HUES6 (cell line): ENCODE results near the gene CELSR1.

Source experiments
- H3K27ac ChIP-seq: 2 replicates; pipeline ENCODE4 v1.7.0; 2013; ENCODE audit warnings: low read depth, mild to moderate bottlenecking, low read length, inconsistent platforms
- H3K27me3 ChIP-seq: 2 replicates; pipeline ENCODE4 v1.6.1; 2013; ENCODE audit warnings: low read length; ENCODE audit not compliant: control insufficient read depth, insufficient read depth
- H3K36me3 ChIP-seq: 2 replicates; pipeline ENCODE4 v1.6.1; 2013; ENCODE audit warnings: low read length; ENCODE audit not compliant: control insufficient read depth, insufficient read depth
- H3K4me1 ChIP-seq: 2 replicates; pipeline ENCODE4 v1.6.1; 2013; ENCODE audit warnings: low read length; ENCODE audit not compliant: control insufficient read depth, insufficient read depth
- H3K4me3 ChIP-seq: 2 replicates; pipeline ENCODE4 v1.5.1; 2013; ENCODE audit warnings: low read depth, low read length
- H3K9ac ChIP-seq: one replicate; pipeline ENCODE4 v1.6.1; 2013; ENCODE audit warnings: mild to moderate bottlenecking, low read length
- H3K9me3 ChIP-seq: 2 replicates; pipeline ENCODE4 v1.6.1; 2013; ENCODE audit warnings: low read depth, low read length; ENCODE audit not compliant: control insufficient read depth, insufficient read depth

Gene CELSR1

DNA sequence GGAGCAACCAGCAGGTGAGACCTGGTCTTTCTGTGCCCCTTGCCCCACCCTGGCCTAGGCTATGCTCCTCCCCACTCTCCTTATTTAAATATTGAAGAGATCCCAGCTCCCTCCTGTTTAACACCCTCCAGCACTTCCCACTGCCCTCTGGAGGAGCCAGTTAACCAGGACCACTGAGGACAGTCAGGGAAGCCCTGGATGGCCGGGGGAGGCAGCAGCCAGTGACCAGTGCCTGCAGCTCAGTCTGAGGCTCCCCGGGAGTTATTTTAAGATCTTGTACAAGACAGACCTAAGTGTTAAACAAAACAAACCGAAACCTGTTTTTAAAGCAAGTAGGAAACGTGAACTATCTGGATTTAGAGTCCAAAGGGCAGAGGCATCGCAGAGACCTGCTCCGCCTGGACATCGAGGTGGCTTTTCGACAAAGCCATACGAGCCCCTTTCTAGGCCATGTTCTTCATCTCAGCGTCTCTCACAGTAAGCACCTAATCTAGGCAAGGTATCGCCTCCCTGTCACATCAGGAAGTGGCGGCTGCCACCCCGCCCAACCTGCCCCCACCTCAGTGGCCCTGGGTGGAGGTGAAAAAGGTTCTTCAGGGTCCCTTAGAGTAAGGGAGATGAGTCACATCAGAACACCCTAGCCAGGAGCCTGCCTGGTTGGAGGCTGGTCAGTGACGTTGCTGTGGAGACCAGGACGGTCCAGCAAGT is 166.7 kb downstream of the CELSR1 start:
- H3K4me3 ChIP-seq = no peak overlapping the region
- no peak overlapping the region for H3K9ac ChIP-seq
- peaks cover 12% of the 10 kb centered on the region; the same call in 1 of the 2 replicates for H3K4me1 ChIP-seq
- H3K27me3 ChIP-seq = no peaks in the 10 kb centered on the region
- peaks cover 1% of the 10 kb centered on the region; the same call in 1 of the 2 replicates for H3K9me3 ChIP-seq
- no peak overlapping the region for H3K27ac ChIP-seq
- peaks cover 2% of the 10 kb centered on the region for H3K36me3 ChIP-seq

DNA sequence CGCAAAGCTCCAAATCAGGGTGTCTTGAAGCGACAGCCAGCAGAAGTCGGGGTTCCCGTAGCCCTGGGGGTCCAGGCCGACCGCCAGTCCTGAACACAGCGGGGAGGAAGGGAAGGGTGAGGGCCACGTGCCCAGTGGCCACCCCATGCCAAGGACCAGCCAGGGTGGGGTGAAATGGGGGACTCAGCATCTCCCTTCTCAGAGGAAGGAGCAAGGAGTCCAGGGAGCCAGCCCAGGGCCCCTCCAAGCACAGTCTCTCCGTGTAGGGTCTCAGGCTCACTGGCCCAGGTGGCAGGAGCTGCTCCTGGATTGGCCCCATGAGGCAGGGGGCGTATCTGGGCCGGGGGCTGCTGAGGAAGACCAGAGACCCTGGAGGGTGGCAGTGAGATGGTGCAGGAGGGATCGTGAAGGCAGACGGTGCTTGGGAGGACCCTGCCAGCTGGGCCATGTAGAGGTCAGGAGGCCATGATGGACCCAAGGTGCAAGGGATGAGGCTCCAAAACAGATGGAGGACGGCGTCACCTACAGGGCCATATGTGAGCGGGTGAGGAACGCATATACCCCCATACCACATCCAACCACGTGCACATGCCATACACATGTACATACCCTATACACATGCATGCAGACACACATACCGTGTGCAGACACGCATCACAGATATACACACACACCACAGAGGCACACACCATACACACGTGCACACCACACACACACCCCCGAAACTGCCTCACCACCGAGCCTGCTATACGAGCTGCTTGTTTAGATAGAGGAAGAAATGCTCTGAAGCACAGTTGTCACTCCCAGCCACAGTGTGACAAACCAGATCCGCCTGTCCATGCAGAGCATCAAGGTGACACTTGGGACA is 167.5 kb downstream of the CELSR1 start:
- no peaks in the 10 kb centered on the region for H3K36me3 ChIP-seq
- peaks cover 12% of the 10 kb centered on the region; the same call in 1 of the 2 replicates for H3K4me1 ChIP-seq
- H3K27me3 ChIP-seq = no peaks in the 10 kb centered on the region
- H3K9me3 ChIP-seq = no peaks in the 10 kb centered on the region
- no peak overlapping the region for H3K4me3 ChIP-seq
- no peak overlapping the region for H3K27ac ChIP-seq
- no peak overlapping the region for H3K9ac ChIP-seq

DNA sequence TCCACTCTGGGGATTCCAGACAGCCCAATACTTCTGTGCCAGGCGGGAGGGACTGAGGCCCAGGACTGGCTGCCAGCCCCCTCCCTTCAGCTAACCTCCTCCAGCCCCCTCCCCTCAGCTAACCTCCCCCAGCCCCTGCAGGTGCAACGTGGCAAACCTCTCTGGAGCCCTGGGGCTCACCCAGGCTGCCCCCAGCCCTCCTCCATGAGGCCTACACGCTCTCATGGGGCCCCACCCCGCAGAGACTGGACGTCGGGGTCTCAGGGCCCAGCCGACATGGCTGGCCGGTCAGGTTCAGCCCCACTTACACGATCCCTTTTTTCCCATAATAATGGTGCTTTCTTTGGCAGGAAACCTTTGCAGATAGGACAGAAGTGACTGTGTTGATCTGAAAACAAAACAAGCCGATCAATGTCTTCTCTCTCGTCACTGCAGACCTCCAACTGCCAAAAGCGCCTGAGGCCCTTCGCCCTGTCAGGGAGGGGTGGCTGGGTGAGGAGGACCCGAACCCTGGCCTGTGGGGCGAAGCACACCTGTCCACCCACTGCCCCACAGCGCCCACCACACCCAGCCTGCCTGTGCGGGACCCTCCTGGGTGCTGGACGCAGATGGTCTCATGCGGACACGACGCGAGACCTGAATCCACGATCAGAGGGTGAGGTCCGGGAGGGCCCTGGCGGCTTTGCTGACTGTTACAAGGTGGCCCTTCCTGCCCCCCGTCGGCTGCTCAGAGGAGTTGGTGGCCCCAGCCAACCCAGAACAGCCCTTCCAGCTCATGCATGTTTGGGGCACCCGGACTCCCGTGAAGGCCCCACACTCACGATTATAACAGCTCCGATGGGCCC is 168.3 kb downstream of the CELSR1 start:
- H3K27ac ChIP-seq = no peak overlapping the region
- H3K4me1 ChIP-seq = peaks cover 12% of the 10 kb centered on the region; the same call in 1 of the 2 replicates
- no peak overlapping the region for H3K4me3 ChIP-seq
- no peaks in the 10 kb centered on the region for H3K27me3 ChIP-seq
- H3K9me3 ChIP-seq = no peaks in the 10 kb centered on the region
- no peaks in the 10 kb centered on the region for H3K36me3 ChIP-seq
- H3K9ac ChIP-seq = no peak overlapping the region

DNA sequence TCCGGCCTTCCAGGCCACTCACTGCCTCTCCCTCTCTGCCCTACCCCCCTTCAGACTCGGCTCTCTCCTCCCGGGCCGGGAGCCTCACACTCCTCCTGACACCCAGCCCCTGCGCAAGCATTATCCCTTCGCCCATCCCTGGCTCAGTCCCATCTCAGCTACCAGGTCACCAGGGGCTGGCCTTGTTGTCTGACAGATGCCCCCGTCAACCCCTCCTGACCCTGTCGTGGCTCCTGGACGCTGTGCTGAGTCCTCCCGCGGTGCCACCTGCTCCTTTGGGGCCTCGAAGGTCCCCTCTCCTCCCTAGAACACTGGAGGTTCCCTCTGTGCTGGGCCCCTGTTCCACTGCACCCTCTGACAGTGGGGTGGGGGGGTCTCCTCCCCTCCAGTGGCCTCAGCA is 169.0 kb downstream of the CELSR1 start:
- H3K4me1 ChIP-seq = peaks cover 12% of the 10 kb centered on the region; the same call in 1 of the 2 replicates
- no peaks in the 10 kb centered on the region for H3K36me3 ChIP-seq
- H3K4me3 ChIP-seq = no peak overlapping the region
- no peak overlapping the region for H3K27ac ChIP-seq
- no peaks in the 10 kb centered on the region for H3K9me3 ChIP-seq
- H3K9ac ChIP-seq = no peak overlapping the region
- H3K27me3 ChIP-seq = no peaks in the 10 kb centered on the region

DNA sequence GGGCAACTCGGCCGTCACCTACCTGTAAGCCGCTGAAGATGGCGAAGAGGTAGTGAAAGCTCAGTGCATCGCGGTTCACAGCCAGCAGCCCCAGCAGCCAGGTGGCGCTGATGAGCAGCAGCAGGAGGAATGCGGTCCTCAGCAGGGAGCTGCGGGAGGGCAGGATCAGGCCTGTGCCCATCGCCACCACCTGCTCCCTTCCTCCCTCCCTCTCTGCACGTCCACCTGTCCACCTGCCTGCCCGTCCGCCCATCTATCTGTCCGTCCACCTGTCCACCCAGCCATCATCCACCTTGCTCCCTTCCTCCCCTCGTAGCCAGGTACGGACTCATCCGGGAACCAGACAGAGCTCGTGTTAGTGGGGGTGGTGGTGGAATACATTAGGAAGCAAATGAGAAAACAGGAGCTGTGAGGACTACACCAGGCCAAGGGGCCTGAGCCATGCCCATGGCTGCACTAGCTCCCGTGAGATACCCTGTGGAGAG is 169.7 kb downstream of the CELSR1 start:
- Histone ChIP-seq H3K27ac (no peak overlapping the region), H3K4me1 (peaks cover 12% of the 10 kb centered on the region; the same call in 1 of the 2 replicates), H3K27me3 (no peaks in the 10 kb centered on the region), H3K9ac (no peak overlapping the region), H3K36me3 (no peaks in the 10 kb centered on the region), H3K4me3 (no peak overlapping the region), H3K9me3 (no peaks in the 10 kb centered on the region)

DNA sequence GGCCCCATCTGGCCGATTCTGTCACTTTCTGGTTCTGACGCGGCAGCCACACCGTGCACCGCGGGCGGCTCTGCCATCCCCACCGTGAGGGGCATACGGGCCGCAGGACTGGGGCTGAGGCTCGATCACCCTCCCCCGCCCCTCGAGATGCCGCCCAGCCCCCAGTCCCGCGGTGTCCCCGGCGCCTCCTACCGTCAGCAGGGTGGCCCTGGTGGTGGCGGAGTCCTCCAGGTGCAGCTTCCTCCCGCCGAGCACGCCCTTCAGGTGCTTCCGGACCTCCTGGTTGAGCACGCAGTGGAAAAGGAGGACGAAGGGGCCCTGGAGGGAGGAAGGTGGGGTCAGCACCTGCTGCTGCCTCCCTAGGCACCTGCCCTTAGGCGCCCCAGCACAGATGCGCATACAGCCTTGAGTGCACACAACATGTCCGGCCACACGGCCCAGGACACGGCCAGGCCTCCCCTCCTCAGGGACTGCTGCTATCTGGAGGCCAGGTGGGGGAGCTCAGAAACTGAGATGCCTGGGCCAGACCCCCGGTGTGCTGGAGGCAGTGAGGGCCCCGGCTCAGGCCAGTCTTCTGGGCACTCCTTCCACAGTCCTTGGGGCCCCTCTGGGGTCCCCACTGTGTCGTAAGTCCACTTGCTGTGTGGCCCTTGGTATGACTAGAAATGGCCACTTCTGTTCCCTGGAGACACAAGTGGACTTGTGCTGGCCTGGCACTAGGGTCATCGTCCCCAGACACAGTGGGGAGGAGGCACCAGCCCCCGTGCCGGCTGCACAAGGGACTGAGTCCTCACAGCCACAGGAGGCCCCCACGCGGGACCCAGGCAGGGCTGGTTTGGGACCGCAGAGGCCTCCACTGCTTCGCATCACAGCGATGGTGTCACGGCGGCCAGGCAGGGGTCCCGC is 170.4 kb downstream of the CELSR1 start:
- H3K9ac ChIP-seq = no peak overlapping the region
- H3K4me1 ChIP-seq = peaks cover 12% of the 10 kb centered on the region; the same call in 1 of the 2 replicates
- H3K27me3 ChIP-seq = no peaks in the 10 kb centered on the region
- no peaks in the 10 kb centered on the region for H3K9me3 ChIP-seq
- H3K4me3 ChIP-seq = no peak overlapping the region
- no peaks in the 10 kb centered on the region for H3K36me3 ChIP-seq
- no peak overlapping the region for H3K27ac ChIP-seq

DNA sequence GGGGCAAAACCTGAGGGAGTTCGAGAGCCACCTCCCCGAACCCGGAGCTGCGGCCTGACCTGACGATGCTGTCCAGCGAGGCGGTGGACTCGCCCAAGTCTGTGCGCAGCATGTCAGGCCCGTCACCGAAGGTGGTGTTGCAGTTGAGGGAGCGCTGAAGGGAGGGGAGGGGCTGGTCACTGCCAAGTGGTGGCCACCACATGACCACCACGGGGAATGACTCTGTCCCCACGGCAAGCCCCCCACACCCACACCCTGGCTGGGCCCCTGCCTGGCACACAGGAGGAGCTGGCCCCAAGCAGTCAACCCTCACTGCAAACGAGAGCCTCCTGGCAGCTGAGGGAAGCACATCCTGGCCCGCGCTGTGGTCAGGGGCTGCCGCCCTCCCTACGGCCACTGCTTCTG is 171.1 kb downstream of the CELSR1 start:
- Histone ChIP-seq H3K27ac (no peak overlapping the region), H3K4me3 (no peak overlapping the region), H3K9me3 (no peaks in the 10 kb centered on the region), H3K9ac (no peak overlapping the region), H3K27me3 (no peaks in the 10 kb centered on the region), H3K36me3 (no peaks in the 10 kb centered on the region), H3K4me1 (peaks cover 12% of the 10 kb centered on the region; the same call in 1 of the 2 replicates)

DNA sequence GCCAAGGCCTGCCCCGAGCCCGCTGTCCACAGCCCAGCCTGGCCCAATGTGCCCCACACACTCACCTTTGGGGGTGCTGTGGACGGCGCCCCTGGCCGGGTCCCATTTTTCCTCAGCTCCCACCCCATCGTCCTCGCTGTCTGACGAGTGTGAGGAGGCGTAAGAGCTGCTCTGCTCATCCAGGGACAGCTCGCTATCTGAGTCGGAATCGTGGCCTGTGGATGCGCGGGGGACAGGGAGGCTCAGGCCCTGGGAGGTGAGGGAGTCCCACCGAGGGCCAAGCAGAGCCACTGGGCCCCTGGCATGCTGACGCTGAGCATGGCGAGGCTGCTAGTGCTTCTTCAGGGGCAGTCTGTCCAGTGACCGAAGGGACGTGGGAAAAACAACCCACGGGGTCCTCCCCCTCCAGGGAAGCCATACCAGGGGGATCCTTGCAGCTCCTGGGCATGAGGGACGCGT is 172.2 kb downstream of the CELSR1 start:
- no peak overlapping the region for H3K4me3 ChIP-seq
- peaks cover 8% of the 10 kb centered on the region; the same call in 1 of the 2 replicates for H3K4me1 ChIP-seq
- no peaks in the 10 kb centered on the region for H3K9me3 ChIP-seq
- H3K36me3 ChIP-seq = peaks cover 2% of the 10 kb centered on the region
- no peak overlapping the region for H3K27ac ChIP-seq
- no peaks in the 10 kb centered on the region for H3K27me3 ChIP-seq
- no peak overlapping the region for H3K9ac ChIP-seq

DNA sequence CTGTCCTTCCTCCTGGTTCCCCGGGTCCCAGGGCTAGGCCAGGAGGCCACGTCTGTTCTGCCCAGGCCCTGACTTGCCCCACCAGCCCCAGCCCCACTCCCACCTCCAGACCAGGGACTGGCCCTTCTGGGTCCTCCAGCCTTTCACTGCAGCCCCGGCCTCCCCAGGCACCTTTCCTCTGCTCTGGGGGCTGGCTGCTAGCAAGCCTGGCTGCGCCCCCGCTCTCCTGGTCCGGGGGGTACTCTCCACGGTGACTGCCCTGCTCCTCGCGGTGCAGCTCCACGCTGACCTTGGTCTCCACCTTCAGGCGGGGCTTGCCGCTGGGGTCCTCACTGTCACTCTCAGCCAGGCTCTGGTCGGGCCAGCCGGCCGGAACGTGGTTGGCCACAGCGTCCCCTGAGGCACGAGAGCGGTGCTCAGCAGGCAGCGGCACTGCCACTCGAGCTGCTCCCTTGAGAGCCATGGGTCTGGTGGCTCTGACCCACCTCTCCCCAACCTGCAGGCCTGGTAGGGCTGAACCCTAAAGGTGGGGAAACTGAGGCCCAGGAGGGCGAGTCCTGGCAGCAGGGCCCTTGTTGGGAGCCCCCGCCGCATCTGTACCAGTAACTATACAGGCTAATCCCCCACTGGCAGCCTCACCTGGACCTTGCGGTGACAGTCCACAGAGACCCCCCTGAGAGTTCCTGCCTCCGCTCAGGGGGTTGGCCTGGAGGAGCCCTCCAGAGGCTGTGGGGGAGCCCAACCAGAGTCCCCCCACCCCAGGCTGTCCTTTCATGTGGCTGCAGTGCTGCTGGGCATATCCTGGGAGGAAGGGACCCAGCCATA is 172.9 kb downstream of the CELSR1 start:
- peaks cover 7% of the 10 kb centered on the region for H3K36me3 ChIP-seq
- H3K9me3 ChIP-seq = no peaks in the 10 kb centered on the region
- H3K4me1 ChIP-seq = peaks cover 8% of the 10 kb centered on the region; the same call in 1 of the 2 replicates
- H3K27ac ChIP-seq = no peak overlapping the region
- no peak overlapping the region for H3K9ac ChIP-seq
- no peaks in the 10 kb centered on the region for H3K27me3 ChIP-seq
- no peak overlapping the region for H3K4me3 ChIP-seq
